Measurements from ENCODE around the gene CNPY3. TPM values are rescaled to one million over a fixed set of nuclear protein-coding genes. Genes with fewer than 3 reads are reported as not detected.

CNPY3 gene
- total RNA-seq, 2 experiments from 2014 or later, result 86.0 to 87.6 TPM

DNA sequence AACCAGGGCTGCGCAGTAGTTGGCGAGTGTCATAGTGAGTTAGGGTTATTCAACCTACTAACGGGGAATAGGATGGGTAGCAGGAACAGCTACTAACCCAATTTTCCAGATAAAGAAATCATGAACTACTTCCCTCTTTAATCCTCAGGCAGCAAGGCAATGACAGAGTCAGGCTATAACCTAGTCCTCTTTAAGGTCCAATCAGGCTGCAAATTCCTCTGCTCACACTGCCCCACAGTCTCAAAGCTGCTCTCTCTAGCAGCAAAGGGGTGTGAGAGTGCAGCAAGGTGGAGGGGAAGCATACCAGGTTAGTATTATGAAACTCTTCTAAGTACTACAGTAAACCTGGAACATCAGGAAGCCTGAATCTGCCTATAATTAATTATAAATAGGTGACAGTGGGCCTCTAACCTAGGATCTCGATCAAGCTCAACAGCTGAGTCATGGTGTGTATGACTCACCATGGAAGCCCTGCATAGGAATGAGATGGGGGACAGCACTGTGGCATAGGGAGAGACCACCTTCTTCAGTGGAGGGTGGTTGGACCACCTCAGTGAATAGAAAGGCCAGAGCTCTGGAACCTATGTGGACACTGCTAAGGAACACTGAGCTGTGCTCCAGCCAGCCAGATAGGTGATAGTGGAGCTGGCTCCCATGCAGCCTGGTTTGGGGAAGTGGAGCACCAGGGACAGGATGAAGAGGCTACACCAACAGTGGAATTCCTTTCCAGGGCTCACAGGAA lies 41.8 kb downstream of the CNPY3 start:
- Mint-ChIP-seq H3K36me3 (ENCODE audit: low read depth) (peaks cover 5% of the 10 kb centered on the region), H3K4me3 (no peak overlapping the region), H3K27ac (no peak overlapping the region), H3K27me3 (ENCODE audit: low read depth) (no peaks in the 10 kb centered on the region), H3K4me1 (ENCODE audit: low read depth) (peaks cover 8% of the 10 kb centered on the region), H3K9me3 (ENCODE audit: insufficient read depth) (no peaks in the 10 kb centered on the region)
- ChIA-PET CTCF (interaction anchor here (1.0 to 1.3 kb wide), 2 partner anchors 11 to 37 kb away, joined by 3 to 4 read pairs; partner anchors contain the start of gene GNMT), POLR2A (interaction anchor here (1.0 to 1.4 kb wide), 3 partner anchors 42 to 80 kb away, joined by 3 read pairs; partner anchors contain the start of genes CNPY3, KLHDC3 and MEA1)
- no peak for ATAC-seq
- DNase-seq, result no peak

DNA sequence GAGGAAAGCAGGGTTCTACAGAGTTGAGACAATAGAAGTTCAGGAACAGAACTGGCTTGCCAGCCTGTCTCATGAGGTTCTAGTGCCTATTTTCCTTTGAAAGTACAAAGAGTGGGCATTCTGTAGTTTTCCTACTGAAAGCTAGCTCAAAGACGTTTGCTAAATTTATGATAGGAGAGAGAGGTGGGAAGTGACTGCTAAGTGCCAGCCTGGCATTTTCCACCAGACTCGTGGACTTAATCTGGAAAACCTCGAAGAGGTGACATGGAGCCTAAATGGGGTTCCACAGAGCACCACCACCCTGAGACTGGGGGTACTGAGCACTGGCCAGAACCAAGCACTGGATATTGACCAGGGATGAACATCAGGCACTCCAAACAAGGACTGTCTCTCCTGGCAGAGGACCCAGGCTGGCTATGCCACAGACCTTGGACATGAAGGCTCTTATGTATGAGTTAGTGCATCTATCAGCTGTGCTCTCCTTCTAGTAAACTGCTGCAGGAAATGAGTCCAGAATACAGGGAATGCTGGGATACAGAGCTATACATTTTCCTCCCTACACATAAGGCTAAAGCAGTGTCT lies 42.6 kb downstream of the CNPY3 start:
- CTCF ChIA-PET, result interaction anchor here (1.0 to 1.3 kb wide), 2 partner anchors 12 to 37 kb away, joined by 3 to 4 read pairs; partner anchors contain the start of gene GNMT
- Mint-ChIP-seq H3K27ac (no peak overlapping the region), H3K36me3 (ENCODE audit: low read depth) (peaks cover 8% of the 10 kb centered on the region), H3K4me1 (ENCODE audit: low read depth) (peaks cover 16% of the 10 kb centered on the region), H3K9me3 (ENCODE audit: insufficient read depth) (no peaks in the 10 kb centered on the region), H3K27me3 (ENCODE audit: low read depth) (no peaks in the 10 kb centered on the region), H3K4me3 (no peak overlapping the region)
- DNase-seq (no peak), ATAC-seq (no peak)
- POLR2A ChIA-PET, result interaction anchor here (1.0 to 1.4 kb wide), 2 partner anchors 42 to 81 kb away, joined by 3 read pairs; partner anchors contain the start of genes KLHDC3 and MEA1

DNA sequence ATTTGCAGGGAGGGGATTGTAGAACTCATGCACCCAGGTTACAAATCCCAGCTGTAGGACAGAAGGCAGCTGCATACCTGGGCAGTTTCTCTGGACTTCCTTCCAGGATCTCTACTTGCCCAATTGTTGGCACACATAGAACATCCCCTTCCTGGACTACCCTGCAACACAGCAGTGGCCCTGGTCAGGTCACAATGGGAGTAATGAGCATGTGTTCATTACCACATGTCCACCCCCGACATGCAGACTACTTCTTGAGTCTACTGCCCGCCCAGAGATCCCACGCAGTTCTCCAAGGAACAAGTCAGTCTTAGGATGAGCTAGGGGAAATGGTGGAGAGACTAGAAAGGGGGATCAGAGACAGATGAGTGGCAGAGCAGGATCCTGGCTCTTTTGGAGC lies 44.6 kb downstream of the CNPY3 start:
- Mint-ChIP-seq H3K4me1 (ENCODE audit: low read depth) (peaks cover 21% of the 10 kb centered on the region), H3K27ac (no peak overlapping the region), H3K27me3 (ENCODE audit: low read depth) (no peaks in the 10 kb centered on the region), H3K9me3 (ENCODE audit: insufficient read depth) (no peaks in the 10 kb centered on the region), H3K4me3 (no peak overlapping the region), H3K36me3 (ENCODE audit: low read depth) (peaks cover 20% of the 10 kb centered on the region)
- DNase-seq, result no peak
- no peak for ATAC-seq
- POLR2A ChIA-PET, result interaction anchor here (0.7 to 2.3 kb wide), 4 partner anchors 8 to 60 kb away, joined by 3 to 9 read pairs (median 3); partner anchors contain the start of gene PPP2R5D
- CTCF ChIA-PET, result no interaction called here

DNA sequence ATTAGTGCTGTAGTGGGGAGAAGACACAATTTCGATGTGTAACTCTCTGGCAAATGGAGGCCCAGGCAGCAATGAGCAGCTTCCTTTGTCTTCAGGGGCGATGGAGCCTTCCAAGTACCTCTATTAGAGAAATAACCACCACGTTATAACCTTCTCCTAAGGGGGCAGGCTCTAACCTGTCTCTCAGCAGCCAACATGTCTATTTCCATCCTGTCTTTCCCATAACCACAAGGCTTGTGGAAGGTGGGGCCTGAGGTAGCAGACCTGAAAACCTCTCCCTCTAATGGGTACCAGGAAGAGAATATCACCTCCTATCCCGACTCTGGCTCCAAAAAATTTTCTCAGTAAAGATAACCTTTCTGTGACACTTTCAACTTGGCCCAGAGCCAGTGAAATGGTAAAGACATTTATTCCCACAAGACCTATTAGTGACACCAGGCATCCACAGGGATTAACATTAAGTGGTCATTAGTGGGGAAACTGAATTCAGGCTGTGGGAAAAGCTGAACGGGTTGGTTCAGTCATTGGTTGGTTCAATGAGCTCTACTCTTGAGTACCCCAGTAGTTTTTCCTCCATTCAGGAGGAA lies 45.7 kb downstream of the CNPY3 start:
- CTCF ChIA-PET, result no interaction called here

DNA sequence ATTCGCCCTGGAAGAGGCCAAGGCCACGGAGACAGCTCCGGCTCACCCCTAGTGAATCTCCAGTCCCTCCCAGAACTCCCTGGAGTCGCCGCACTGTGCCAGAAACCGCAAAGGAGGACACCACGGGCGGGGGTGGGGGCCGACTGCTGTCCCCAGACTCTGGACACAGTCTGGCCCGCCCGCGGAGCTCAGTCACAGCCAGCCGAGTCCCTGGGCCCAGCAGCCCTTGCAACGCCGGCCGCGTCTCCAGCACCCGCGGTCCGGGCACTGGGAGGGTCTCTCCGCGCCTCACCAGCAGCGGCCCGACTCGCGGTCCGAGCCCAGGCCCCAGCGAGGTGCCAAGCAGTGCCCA lies 49.2 kb downstream of the CNPY3 start:
- ChIA-PET POLR2A (interaction anchor here (0.6 to 3.5 kb wide), 18 partner anchors 10 to 651 kb away, joined by 3 to 46 read pairs (median 4); partner anchors contain the start of genes CNPY3, CUL7, GNMT and GTPBP2), CTCF (interaction anchor here (0.6 to 2.1 kb wide), 7 partner anchors 15 to 165 kb away, joined by 3 to 11 read pairs (median 5); partner anchors contain the start of genes CNPY3 and RRP36)
- Mint-ChIP-seq H3K4me3 (peak overlapping the region; percentile 85), H3K9me3 (ENCODE audit: insufficient read depth) (no peaks in the 10 kb centered on the region), H3K27ac (peak overlapping the region; percentile 89), H3K36me3 (ENCODE audit: low read depth) (peaks cover 20% of the 10 kb centered on the region), H3K27me3 (ENCODE audit: low read depth) (no peaks in the 10 kb centered on the region), H3K4me1 (ENCODE audit: low read depth) (peaks cover 34% of the 10 kb centered on the region)
- DNase-seq, result peak; percentile 27
- no peak for ATAC-seq

More for the DNA sequence above, 45.7 kb downstream of the CNPY3 start:
- Mint-ChIP-seq H3K4me1 (ENCODE audit: low read depth) (peaks cover 30% of the 10 kb centered on the region), H3K9me3 (ENCODE audit: insufficient read depth) (no peaks in the 10 kb centered on the region), H3K27me3 (ENCODE audit: low read depth) (no peaks in the 10 kb centered on the region), H3K27ac (no peak overlapping the region), H3K4me3 (no peak overlapping the region), H3K36me3 (ENCODE audit: low read depth) (peaks cover 20% of the 10 kb centered on the region)
- POLR2A ChIA-PET, result interaction anchor here (2.3 kb wide), 1 partner anchor 9 kb away, joined by 9 read pairs; the partner anchor contains the start of gene PPP2R5D
- DNase-seq (no peak), ATAC-seq (no peak)

DNA sequence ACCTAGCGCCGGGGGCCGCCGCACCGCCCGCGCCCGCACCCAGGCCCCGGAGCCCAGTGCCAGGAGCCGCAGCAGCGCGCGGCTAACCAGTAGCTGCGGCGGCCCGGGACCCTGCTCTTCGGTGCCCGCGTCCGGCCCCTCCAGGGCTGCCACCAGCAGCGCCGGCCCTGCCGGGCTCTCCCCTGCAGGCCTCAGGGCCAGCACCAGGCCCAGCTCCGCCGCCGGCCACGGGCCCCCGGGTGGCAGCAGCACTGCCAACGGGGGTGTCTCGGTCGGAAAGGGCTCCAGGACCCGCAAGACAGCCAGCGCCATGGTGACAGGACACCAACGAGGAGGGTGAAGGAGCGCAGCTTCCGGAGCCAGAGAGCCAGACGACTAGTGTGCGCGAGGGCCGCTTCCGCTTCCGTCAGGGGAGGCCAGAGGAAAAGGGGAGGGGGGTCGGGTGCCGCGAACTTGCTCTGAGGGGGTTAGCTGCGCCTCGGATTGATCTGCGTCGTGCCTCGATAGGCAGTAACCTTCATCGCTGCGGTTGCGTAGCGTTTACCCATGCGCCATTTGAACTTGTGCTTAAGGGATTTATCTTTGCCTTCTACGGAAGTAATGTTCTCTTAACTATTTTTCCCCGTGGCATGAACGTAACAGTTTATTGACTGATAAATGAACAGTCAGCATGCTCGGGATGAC lies 49.7 kb downstream of the CNPY3 start, which contains the start of gene PEX6:
Gene PEX6 (minus strand): TSS at position 343 of the 684 bp plus-strand sequence. CDS start 31 bp downstream, at position 312.
- no peaks in the 10 kb centered on the region for H3K9me3 Mint-ChIP-seq (ENCODE audit: insufficient read depth)
- peaks cover 16% of the 10 kb centered on the region for H3K36me3 Mint-ChIP-seq (ENCODE audit: low read depth)
- peak within 1 kb of the TSS; percentile 85 for H3K4me3 Mint-ChIP-seq
- ChIA-PET POLR2A (interaction anchor here (0.6 to 3.5 kb wide), 22 partner anchors 9 to 650 kb away, joined by 3 to 46 read pairs (median 4); partner anchors contain the start of genes CNPY3, CUL7, GNMT and GTPBP2), CTCF (interaction anchor here (0.6 to 2.1 kb wide), 8 partner anchors 15 to 194 kb away, joined by 3 to 11 read pairs (median 4); partner anchors contain the start of genes CNPY3 and RRP36)
- peaks cover 38% of the 10 kb centered on the region for H3K4me1 Mint-ChIP-seq (ENCODE audit: low read depth)
- DNase-seq (peak; percentile 96), ATAC-seq (peak; percentile 90)
- H3K27me3 Mint-ChIP-seq (ENCODE audit: low read depth), result no peaks in the 10 kb centered on the region
- H3K27ac Mint-ChIP-seq, result peak within 1 kb of the TSS; percentile 94

DNA sequence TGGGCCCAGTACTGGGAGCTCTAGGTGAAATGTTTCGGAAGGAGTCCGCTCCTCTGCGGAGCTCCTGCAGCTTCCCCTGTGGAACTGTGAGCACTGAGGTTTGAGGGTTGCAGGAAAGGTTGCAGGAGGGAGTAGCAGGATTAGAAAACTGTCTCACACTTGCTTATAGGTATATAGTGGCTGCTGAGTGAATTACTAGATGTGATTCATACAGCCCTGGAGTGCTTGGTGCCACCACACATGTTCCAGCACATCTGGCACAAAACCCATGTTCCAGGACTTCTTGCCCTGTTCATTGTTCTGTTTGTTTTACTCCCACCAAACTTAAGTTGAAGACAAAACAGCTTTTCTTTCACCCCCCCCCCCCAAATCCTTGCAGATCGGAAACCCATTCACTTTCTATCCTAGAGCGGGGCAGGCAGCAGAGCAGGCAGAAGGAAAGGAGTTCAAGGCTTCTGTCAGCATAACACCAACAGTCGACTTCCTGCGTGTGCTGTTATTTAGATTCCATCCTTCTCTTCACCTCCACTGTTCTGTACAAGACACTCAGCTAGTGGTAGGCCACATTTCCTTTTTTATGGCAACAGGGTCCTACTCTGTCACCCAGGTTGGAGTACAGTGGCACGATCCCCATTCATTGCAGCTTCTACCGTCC lies 50.4 kb downstream of the CNPY3 start:
- ChIA-PET POLR2A (interaction anchor here (0.8 to 3.5 kb wide), 17 partner anchors 8 to 650 kb away, joined by 3 to 46 read pairs (median 6); partner anchors contain the start of genes CNPY3, CUL7, GNMT and GTPBP2), CTCF (interaction anchor here (0.6 to 2.1 kb wide), 5 partner anchors 42 to 193 kb away, joined by 3 to 11 read pairs (median 6); partner anchors contain the start of genes CNPY3 and RRP36)
- H3K27me3 Mint-ChIP-seq (ENCODE audit: low read depth), result no peaks in the 10 kb centered on the region
- DNase-seq (peak; percentile 31), ATAC-seq (peak; percentile 15)
- H3K4me1 Mint-ChIP-seq (ENCODE audit: low read depth), result peaks cover 40% of the 10 kb centered on the region
- peak overlapping the region; percentile 76 for H3K4me3 Mint-ChIP-seq
- H3K36me3 Mint-ChIP-seq (ENCODE audit: low read depth), result peaks cover 15% of the 10 kb centered on the region
- peak overlapping the region; percentile 94 for H3K27ac Mint-ChIP-seq
- no peaks in the 10 kb centered on the region for H3K9me3 Mint-ChIP-seq (ENCODE audit: insufficient read depth)

DNA sequence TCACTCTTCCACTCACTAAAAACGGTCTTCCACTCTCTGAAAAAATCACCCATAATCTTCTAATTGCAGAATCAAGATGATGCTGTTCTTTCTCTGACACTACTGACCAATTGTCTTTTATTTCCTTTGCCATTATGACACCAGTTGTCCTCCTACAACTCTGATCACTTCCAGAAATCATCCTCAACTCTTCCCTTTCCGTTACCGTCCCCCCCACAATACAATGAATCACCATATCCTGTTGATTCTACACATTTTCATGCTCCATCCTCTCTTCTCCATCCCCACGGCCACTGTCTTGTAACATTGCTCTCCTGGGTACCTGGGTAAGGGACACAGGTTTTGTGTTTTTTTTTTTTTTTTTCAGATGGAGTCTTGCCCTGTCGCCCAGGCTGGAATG lies 52.6 kb downstream of the CNPY3 start:
- no peaks in the 10 kb centered on the region for H3K9me3 Mint-ChIP-seq (ENCODE audit: insufficient read depth)
- ATAC-seq, result no peak
- H3K4me3 Mint-ChIP-seq, result no peak overlapping the region
- ChIA-PET CTCF (interaction anchor here (1.3 kb wide), 1 partner anchor 32 kb away, joined by 3 read pairs; the partner anchor contains the start of genes KLHDC3 and MEA1), POLR2A (no interaction called here)
- DNase-seq, result no peak
- no peaks in the 10 kb centered on the region for H3K27me3 Mint-ChIP-seq (ENCODE audit: low read depth)
- peaks cover 47% of the 10 kb centered on the region for H3K4me1 Mint-ChIP-seq (ENCODE audit: low read depth)
- H3K36me3 Mint-ChIP-seq (ENCODE audit: low read depth), result peaks cover 22% of the 10 kb centered on the region
- no peak overlapping the region for H3K27ac Mint-ChIP-seq

DNA sequence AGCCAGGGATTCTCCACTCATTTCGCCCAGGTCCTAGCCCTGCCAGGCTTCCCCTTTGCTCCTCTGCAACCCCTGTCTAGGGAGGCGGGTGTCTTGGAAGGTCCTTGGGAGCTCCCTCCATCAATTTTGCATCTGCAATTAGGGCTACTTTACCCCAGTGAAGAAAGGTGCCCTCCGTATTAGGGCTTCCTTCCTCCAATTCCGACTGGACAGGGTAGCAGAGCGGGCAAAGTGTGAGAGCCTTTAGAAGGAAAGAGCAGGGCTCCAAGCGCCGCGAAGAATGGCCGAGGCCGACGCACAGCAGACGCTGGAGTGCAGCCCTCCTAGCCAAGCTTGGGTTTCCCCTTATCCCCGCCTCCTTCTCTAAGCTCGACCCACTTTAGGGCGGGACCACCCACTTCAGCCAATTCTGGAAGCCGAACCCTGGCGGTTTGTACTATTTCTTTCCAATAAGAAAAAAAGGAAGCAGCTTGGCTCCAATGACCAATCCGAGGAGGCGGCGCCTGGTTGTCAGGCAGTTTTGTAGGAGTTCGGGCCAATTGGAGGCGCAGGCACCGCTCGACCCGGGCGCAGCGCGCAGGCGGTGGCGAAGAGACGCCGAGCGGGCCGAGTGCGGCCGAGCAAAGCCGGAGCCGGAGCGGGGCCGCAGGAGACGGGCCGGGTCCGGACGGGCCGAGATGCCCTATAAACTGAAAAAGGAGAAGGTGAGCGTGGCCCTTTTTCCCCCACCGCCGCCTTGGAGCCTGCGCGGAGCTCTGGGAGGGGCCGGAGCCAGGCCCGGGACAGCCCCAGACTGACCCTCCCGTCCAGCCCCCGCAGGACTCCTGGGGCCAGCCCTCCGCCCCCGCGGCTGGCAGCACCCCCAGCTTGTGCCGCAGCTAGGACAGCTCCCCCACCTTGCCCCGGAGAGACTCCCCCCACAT lies 55.0 kb downstream of the CNPY3 start, which contains the start of gene PPP2R5D:
Gene PPP2R5D (plus strand): TSS at position 570 of the 923 bp plus-strand sequence. CDS start 108 bp downstream, at position 678.
- Mint-ChIP-seq H3K27ac (peak within 1 kb of the TSS; percentile 90), H3K36me3 (ENCODE audit: low read depth) (peaks cover 20% of the 10 kb centered on the region), H3K27me3 (ENCODE audit: low read depth) (no peaks in the 10 kb centered on the region), H3K4me1 (ENCODE audit: low read depth) (peaks cover 51% of the 10 kb centered on the region), H3K9me3 (ENCODE audit: insufficient read depth) (no peaks in the 10 kb centered on the region), H3K4me3 (peak within 1 kb of the TSS; percentile 88)
- ATAC-seq (peak; percentile 96), DNase-seq (peak; percentile 99)
- POLR2A ChIA-PET, result interaction anchor here (0.6 to 3.9 kb wide), 16 partner anchors 9 to 396 kb away, joined by 3 to 27 read pairs (median 4); partner anchors contain the start of genes BICRAL, CNPY3, CUL7 and KLHDC3
- CTCF ChIA-PET, result interaction anchor here (0.7 to 4.0 kb wide), 10 partner anchors 20 to 322 kb away, joined by 3 to 16 read pairs (median 4); partner anchors contain the start of genes CNPY3 and CUL7

Data from activated CD8-positive, alpha-beta T cell treated with anti-CD3 and anti-CD28 coated beads, Interleukin-2, amount 10 ng/mL, durations not matched to agents 7 days and 5 days (primary cell).